Lower leg skin (tissue), 3 donors: ENCODE data around the gene DENND1A.

Source experiments
- POLR2A ChIP-seq, 2 donors: fragments of 450-650 bp; IDR thresholded peaks; one replicate each; pipeline ENCODE4 v1.6.1; 2016 to 2017; ENCODE audit warnings: antibody characterized with exemption in 2 of 2, mild to moderate bottlenecking in 1 of 2, moderate library complexity in 1 of 2
- TF ChIP-seq, protein P1 (sequence below), 3 donors: fragments of 450-650 bp; IDR thresholded peaks; one replicate each; pipeline ENCODE4 v1.5.1; 2016; ENCODE audit warnings: antibody characterized with exemption in 3 of 3, mild to moderate bottlenecking in 3 of 3, moderate library complexity in 2 of 3

DNA sequence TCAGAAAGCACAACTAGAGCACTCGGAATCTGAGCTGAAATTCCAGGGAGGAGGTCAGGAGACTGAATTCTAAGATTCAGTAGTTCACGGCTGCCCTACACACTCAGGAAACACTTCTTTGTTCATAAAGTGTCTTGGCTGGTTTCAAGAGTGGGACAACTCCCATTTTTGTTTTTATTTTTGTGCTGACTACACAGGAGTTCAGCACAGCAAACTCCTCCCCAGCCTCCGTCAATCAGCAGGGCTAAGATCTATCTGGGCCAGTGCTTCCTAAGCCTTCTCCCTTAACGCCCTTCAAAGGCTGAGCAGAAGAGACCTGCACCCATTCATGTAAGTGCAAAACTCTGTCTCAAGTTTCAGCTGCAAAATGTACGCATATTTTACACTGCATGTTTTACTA is 323.8 kb downstream of the DENND1A start:
- TF ChIP-seq, protein P1, sequence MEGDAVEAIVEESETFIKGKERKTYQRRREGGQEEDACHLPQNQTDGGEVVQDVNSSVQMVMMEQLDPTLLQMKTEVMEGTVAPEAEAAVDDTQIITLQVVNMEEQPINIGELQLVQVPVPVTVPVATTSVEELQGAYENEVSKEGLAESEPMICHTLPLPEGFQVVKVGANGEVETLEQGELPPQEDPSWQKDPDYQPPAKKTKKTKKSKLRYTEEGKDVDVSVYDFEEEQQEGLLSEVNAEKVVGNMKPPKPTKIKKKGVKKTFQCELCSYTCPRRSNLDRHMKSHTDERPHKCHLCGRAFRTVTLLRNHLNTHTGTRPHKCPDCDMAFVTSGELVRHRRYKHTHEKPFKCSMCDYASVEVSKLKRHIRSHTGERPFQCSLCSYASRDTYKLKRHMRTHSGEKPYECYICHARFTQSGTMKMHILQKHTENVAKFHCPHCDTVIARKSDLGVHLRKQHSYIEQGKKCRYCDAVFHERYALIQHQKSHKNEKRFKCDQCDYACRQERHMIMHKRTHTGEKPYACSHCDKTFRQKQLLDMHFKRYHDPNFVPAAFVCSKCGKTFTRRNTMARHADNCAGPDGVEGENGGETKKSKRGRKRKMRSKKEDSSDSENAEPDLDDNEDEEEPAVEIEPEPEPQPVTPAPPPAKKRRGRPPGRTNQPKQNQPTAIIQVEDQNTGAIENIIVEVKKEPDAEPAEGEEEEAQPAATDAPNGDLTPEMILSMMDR (IDR thresholded peaks at IDR 0.05) = no peak
- no peak for TF ChIP-seq POLR2A (IDR thresholded peaks at IDR 0.05)
